ENCODE results near the gene SPTAN1.
"Not testable (repeated sequence)": the region's sequence is repeated elsewhere in the genome, so short reads cannot be mapped to it uniquely, and the experiment has no call there.

Gene SPTAN1

GRCh38 chr9:128552744-128553440 is 505 bp downstream of the SPTAN1 start:
- peak; percentile 19 to 33 for DNase-seq (ENCODE audit: low read depth in 2 of 2)

GRCh38 chr9:128553728-128554127 is 1.3 kb downstream of the SPTAN1 start:
- DNase-seq (ENCODE audit: low read depth in 2 of 2) = no peak

- DNase-seq (ENCODE audit: low read depth in 2 of 2) = no peak
Measured at GRCh38 chr9:128554155-128554862, 1.9 kb downstream of the SPTAN1 start.

GRCh38 chr9:128555180-128555721 is 2.9 kb downstream of the SPTAN1 start:
- DNase-seq (ENCODE audit: low read depth in 2 of 2) = no peak

GRCh38 chr9:128556276-128556675 is 3.9 kb downstream of the SPTAN1 start:
- DNase-seq (ENCODE audit: low read depth in 2 of 2) = no peak

DNA sequence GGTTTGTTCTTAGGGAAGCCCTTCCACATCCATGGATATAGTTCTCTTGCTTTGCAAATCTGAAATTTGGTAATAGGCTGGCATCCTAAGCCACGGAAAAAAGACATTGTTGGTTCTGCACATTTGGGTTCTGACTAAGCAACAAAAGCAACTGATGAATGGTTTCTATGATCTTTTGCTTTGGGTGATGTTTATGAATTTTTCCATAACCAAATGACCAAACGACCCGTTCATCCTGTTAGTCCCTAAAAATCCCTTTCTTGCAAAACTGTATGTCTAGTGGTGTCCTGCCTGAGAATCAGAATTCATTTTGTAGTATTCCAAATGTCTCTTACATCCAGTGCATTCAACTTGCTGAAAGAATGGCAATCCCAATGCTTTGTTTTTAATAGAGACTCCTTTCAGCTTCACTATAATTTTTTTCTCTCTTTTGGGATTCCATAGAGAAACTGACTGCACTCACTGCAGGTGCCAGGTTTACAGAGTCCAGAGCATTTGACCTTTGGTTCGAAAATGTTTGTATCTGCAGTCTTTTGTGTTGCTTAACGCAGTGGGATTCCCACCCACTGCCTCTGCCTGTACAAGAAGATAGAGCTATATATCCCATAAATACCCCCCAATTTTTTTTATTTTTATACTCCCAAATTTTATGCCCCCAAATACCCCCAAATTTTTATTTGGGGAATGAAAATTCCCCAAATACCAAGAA is 4.7 kb downstream of the SPTAN1 start:
- DNase-seq (ENCODE audit: low read depth in 2 of 2) = no peak

- peak; percentile 41 to 45 for DNase-seq (ENCODE audit: low read depth in 2 of 2)
Measured at GRCh38 chr9:128558431-128559310, 6.3 kb downstream of the SPTAN1 start.

- DNase-seq (ENCODE audit: low read depth in 2 of 2) = no peak
Measured at GRCh38 chr9:128565578-128565977, 13.2 kb downstream of the SPTAN1 start.

DNA sequence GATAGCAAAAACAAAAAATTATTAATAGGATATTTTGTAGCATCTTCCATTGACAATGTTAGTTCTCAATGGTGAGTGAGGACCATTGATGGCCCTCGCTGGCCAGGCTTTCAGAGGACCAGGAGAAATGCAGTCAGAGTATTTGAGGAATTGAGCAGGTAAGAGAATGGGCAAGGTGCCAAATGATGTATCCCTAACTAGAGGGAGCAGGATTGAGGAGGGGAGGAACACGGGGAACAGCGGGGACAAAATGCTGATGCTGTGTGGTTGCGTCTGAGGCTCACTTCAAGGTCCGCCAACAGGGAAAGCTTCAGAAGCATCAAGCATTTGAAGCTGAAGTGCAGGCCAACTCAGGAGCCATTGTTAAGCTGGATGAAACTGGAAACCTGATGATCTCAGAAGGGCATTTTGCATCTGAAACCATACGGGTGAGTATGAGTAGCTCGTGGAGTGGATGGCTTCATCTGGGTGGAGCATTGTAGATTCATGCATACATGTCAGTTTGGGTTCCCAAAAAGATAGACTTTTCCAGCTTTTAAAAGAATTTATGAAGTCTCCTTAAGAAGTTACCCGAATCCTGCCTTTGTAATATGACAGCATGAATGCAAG is 16.2 kb downstream of the SPTAN1 start:
- DNase-seq (ENCODE audit: low read depth in 2 of 2) = no peak

DNA sequence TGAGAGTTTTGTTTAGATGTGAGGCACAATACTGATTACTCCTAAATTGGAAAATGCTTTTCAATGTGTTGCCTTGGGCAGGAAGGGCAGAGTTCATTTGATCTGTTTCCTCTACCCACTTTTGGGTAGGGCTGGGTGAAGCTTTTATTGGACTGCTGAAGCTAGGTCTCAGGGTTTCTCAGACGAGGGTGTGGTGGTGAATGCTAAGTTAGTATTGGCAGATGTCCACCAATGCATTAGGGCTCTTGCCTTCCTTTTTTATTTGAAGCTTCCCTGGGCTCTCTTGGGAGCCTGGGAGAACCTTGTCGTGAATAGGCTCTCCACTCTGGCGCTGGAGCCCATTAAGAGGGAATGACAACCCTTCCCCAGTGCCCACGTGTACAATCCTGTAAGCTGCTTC is 23.1 kb downstream of the SPTAN1 start:
- no peak for DNase-seq (ENCODE audit: low read depth in 2 of 2)

DNA sequence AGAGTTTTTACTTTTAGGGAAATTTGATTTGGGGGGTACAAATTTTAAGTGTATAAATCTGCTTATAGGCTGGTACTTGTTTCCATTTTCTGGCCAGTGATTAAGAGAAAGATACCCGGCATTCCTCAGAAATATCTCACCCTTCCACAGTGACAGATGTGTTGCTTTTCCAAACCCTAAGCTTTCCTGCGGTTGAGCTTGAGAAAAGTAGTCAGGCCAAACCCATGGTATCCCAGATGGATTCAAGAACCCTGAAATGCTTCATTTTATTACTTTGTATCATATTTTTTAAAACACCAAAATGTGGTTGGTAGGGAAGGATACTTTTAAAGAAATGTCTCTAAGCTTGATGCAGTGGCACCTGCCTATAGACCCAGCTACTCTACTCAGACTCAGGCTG is 23.5 kb downstream of the SPTAN1 start:
- DNase-seq (ENCODE audit: low read depth in 2 of 2) = no peak

- no peak for DNase-seq (ENCODE audit: low read depth in 2 of 2)
Measured at GRCh38 chr9:128577206-128577605, 24.8 kb downstream of the SPTAN1 start.

GRCh38 chr9:128579194-128579593 is 26.8 kb downstream of the SPTAN1 start:
- no peak for DNase-seq (ENCODE audit: low read depth in 2 of 2)

- DNase-seq (ENCODE audit: low read depth in 2 of 2) = no peak
Measured at GRCh38 chr9:128580731-128581130, 28.3 kb downstream of the SPTAN1 start.

DNA sequence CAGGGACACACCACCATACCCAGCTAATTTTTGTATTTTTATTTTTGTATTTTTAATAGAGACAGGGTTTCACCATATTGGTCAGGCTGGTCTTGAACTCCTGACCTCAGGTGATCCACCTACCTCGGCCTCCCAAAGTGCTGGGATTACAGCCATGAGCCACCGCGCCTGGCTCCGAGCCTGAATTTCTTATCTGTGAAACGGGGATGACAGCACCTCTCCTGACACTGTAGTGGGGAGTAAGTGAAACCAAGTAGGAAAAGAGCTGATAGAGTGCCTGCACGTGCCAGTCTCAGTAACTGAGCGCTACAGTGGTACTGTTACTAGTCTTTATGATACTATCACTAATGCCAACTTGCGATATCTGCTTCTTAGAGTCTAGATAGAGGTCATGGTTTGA is 32.8 kb downstream of the SPTAN1 start:
- DNase-seq (ENCODE audit: low read depth in 2 of 2) = not testable (repeated sequence)

DNA sequence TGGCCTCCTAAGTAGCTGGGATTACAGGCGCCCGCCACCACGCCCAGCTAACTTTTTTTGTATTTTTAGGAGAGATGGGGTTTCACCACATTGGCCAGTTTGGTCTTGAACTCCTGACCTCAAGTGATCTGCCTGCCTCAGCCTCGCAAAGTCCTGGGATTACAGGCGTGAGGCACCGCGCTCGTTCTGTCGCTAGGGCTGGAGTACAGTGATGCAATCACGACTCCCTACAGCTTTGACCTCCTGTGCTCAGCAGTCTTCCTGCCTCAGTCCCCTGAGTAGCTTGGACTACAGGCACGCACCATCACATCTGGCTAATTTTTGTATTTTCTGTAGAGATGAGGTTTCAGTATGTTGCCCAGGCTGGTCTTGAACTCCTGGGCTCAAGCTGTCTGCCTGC is 34.5 kb downstream of the SPTAN1 start:
- DNase-seq (ENCODE audit: low read depth in 2 of 2) = not testable (repeated sequence)

DNA sequence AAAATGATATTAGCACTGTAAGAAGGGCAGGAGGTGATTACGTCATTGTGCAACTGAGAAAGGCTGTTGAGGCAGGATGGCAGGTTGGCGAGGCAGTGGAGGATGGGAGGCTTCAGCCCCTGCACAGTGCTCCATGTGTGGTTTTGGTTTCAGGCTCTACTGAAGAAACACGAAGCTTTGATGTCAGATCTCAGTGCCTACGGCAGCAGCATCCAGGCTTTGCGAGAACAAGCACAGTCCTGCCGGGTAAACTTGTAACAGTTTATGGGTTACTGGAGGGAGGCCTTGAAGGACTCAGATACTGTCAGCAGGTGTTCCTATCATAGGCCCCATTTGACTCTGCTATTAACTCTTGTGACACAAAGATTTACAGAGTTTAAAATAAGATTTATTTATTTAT is 35.1 kb downstream of the SPTAN1 start:
- peak; percentile 32 to 38 for DNase-seq (ENCODE audit: low read depth in 2 of 2)

DNA sequence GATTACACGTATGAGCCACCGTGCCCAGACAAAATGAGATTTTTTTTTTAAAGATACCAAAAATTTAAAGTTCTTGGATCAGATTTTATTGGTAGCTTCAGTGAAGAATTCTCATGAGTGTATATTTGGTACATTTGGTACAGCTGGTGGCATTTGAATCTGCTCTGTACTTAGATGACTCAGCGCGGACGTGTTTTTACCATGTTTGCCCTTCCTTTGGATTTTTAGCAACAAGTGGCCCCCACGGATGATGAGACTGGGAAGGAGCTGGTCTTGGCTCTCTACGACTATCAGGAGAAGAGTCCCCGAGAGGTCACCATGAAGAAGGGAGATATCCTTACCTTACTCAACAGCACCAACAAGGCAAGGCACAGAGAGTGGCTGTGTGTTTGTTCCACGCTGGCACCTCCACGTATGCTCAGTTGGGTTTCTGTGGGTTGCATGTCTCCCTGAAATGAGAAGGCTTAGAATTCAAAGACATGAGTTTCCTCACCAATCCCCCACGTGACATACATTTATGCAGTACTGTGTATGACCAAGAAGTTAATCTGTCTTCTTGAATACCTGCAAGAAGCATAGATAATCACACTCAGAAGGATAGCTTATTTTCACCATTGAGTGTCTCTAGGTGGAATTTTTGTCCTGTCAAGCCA is 36.3 kb downstream of the SPTAN1 start:
- DNase-seq (ENCODE audit: low read depth in 2 of 2) = no peak

GRCh38 chr9:128593039-128593438 is 40.7 kb downstream of the SPTAN1 start:
- DNase-seq (ENCODE audit: low read depth in 2 of 2) = no peak

GRCh38 chr9:128593856-128594255 is 41.5 kb downstream of the SPTAN1 start:
- DNase-seq (ENCODE audit: low read depth in 2 of 2) = no peak

GRCh38 chr9:128595471-128595870 is 43.1 kb downstream of the SPTAN1 start:
- DNase-seq (ENCODE audit: low read depth in 2 of 2) = no peak

All from stimulated activated CD4-positive, alpha-beta T cell treated with anti-CD3 and anti-CD28 coated beads, Interleukin-15, amount 100 ng/mL, for 48 hours (primary cell).